GM19240 (cell line): ENCODE data around the gene ADIPOR2.
A peak's percentile ranks its signal among the peaks of the same experiment; 100 is the strongest.
"Not testable (repeated sequence)": the region's sequence is repeated elsewhere in the genome, so short reads cannot be mapped to it uniquely, and the experiment has no call there.

Experiments used
- DNase-seq: peaks from one replicate; pipeline ENCODE4 v3.0.0; 2011; ENCODE audit warnings: low spot score; ENCODE audit not compliant: insufficient read length

Gene ADIPOR2

GRCh38 chr12:1702713-1703112, 11.8 kb downstream of the ADIPOR2 start:
- DNase-seq, result no peak

GRCh38 chr12:1703771-1704722, 13.2 kb downstream of the ADIPOR2 start:
- DNase-seq, result no peak

GRCh38 chr12:1705774-1706631, 15.1 kb downstream of the ADIPOR2 start:
- DNase-seq, result no peak

GRCh38 chr12:1706632-1706980, 15.7 kb downstream of the ADIPOR2 start:
- peak; percentile 6 for DNase-seq

GRCh38 chr12:1707051-1707450, 16.2 kb downstream of the ADIPOR2 start:
- DNase-seq, result no peak

- DNase-seq, result not testable (repeated sequence)
Observed at GRCh38 chr12:1709968-1710367, 19.1 kb downstream of the ADIPOR2 start.

- DNase-seq, result not testable (repeated sequence)
Observed at GRCh38 chr12:1710870-1711269, 20.0 kb downstream of the ADIPOR2 start.

GRCh38 chr12:1711536-1712211, 20.8 kb downstream of the ADIPOR2 start:
- not testable (repeated sequence) for DNase-seq

- DNase-seq, result not testable (repeated sequence)
Observed at GRCh38 chr12:1712305-1712704, 21.4 kb downstream of the ADIPOR2 start.

GRCh38 chr12:1712852-1713251, 22.0 kb downstream of the ADIPOR2 start:
- DNase-seq, result not testable (repeated sequence)

GRCh38 chr12:1713783-1714348, 23.0 kb downstream of the ADIPOR2 start:
- DNase-seq, result not testable (repeated sequence)

GRCh38 chr12:1715459-1715858, 24.6 kb downstream of the ADIPOR2 start:
- not testable (repeated sequence) for DNase-seq

- no peak for DNase-seq
Observed at GRCh38 chr12:1716215-1716862, 25.5 kb downstream of the ADIPOR2 start.

- no peak for DNase-seq
Observed at GRCh38 chr12:1716911-1717310, 26.0 kb downstream of the ADIPOR2 start.

- DNase-seq, result no peak
Observed at GRCh38 chr12:1719139-1719538, 28.3 kb downstream of the ADIPOR2 start.

GRCh38 chr12:1720494-1720893, 29.6 kb downstream of the ADIPOR2 start:
- no peak for DNase-seq

GRCh38 chr12:1723721-1724120, 32.9 kb downstream of the ADIPOR2 start:
- DNase-seq, result no peak

- DNase-seq, result no peak
Observed at GRCh38 chr12:1724250-1724649, 33.4 kb downstream of the ADIPOR2 start.

GRCh38 chr12:1726753-1727152, 35.9 kb downstream of the ADIPOR2 start:
- DNase-seq, result no peak

GRCh38 chr12:1728824-1729223, 38.0 kb downstream of the ADIPOR2 start:
- DNase-seq, result no peak
